ENCODE measurements around the gene TPP1.

The TPP1 gene

GRCh38 chr11:6603287-6604080 is 15.7 kb downstream of the TPP1 start, which contains the start of the genes ILK and RRP8:
Gene ILK, plus strand, starts transcription at chr11:6603774. Its CDS starts 498 bp downstream, at chr11:6604272.
Gene RRP8, minus strand, starts transcription at chr11:6603616. Its CDS starts 114 bp downstream, at chr11:6603502.
- Histone ChIP-seq H3K79me2 (ENCODE audit: insufficient read depth, low read depth) (peaks cover 67% of the 10 kb centered on the region), H3K36me3 (ENCODE audit: insufficient read depth) (no peaks in the 10 kb centered on the region; the same call in 1 of the 2 replicates), H4K20me1 (ENCODE audit: insufficient read depth) (no peaks in the 10 kb centered on the region), H3K9ac (peak within 1 kb of the TSS; percentile 84), H3K27me3 (ENCODE audit: insufficient read depth, low read depth) (no peaks in the 10 kb centered on the region), H3K4me2 (peak within 1 kb of the TSS; percentile 97), H2AFZ (ENCODE audit: low read depth) (peak within 1 kb of the TSS; percentile 95), H3K27ac (peak within 1 kb of the TSS; percentile 56), H3K4me1 (ENCODE audit: low read depth, poor library complexity, severe bottlenecking) (peaks cover 48% of the 10 kb centered on the region), H3K4me3 (IDR thresholded peaks at IDR 0.05; ENCODE audit: insufficient read depth, low read depth, low read length) (peak within 1 kb of the TSS; percentile 15)
- no peak for TF ChIP-seq CTCF (conservative IDR thresholded peaks at IDR 0.05; ENCODE audit: low read depth, low read length)

GRCh38 chr11:6602096-6602940 is 16.9 kb downstream of the TPP1 start:
- peak overlapping the region; percentile 11 for H3K4me3 ChIP-seq (IDR thresholded peaks at IDR 0.05; ENCODE audit: insufficient read depth, low read depth, low read length)
- no peaks in the 10 kb centered on the region for H3K27me3 ChIP-seq (ENCODE audit: insufficient read depth, low read depth)
- no peaks in the 10 kb centered on the region for H4K20me1 ChIP-seq (ENCODE audit: insufficient read depth)
- no peak overlapping the region for H3K27ac ChIP-seq
- H3K9ac ChIP-seq = peak overlapping the region; percentile 84; the same call in 1 of the 2 replicates
- no peaks in the 10 kb centered on the region; the same call in 1 of the 2 replicates for H3K36me3 ChIP-seq (ENCODE audit: insufficient read depth)
- no peak for TF ChIP-seq CTCF (conservative IDR thresholded peaks at IDR 0.05; ENCODE audit: low read depth, low read length)
- H3K4me2 ChIP-seq = peak overlapping the region; percentile 82
- no peak overlapping the region for H2AFZ ChIP-seq (ENCODE audit: low read depth)
- peaks cover 67% of the 10 kb centered on the region for H3K79me2 ChIP-seq (ENCODE audit: insufficient read depth, low read depth)
- H3K4me1 ChIP-seq (ENCODE audit: low read depth, poor library complexity, severe bottlenecking) = peaks cover 36% of the 10 kb centered on the region

GRCh38 chr11:6601041-6601461 is 18.2 kb downstream of the TPP1 start:
- H3K4me3 ChIP-seq (IDR thresholded peaks at IDR 0.05; ENCODE audit: insufficient read depth, low read depth, low read length) = no peak overlapping the region
- peaks cover 23% of the 10 kb centered on the region for H3K4me1 ChIP-seq (ENCODE audit: low read depth, poor library complexity, severe bottlenecking)
- no peak overlapping the region for H3K27ac ChIP-seq
- no peaks in the 10 kb centered on the region for H3K27me3 ChIP-seq (ENCODE audit: insufficient read depth, low read depth)
- H2AFZ ChIP-seq (ENCODE audit: low read depth) = no peak overlapping the region
- no peak for TF ChIP-seq CTCF (conservative IDR thresholded peaks at IDR 0.05; ENCODE audit: low read depth, low read length)
- H4K20me1 ChIP-seq (ENCODE audit: insufficient read depth) = no peaks in the 10 kb centered on the region
- H3K9ac ChIP-seq = no peak overlapping the region
- no peaks in the 10 kb centered on the region; the same call in 1 of the 2 replicates for H3K36me3 ChIP-seq (ENCODE audit: insufficient read depth)
- no peak overlapping the region for H3K4me2 ChIP-seq
- H3K79me2 ChIP-seq (ENCODE audit: insufficient read depth, low read depth) = peaks cover 62% of the 10 kb centered on the region

- no peaks in the 10 kb centered on the region; the same call in 1 of the 2 replicates for H3K36me3 ChIP-seq (ENCODE audit: insufficient read depth)
- TF ChIP-seq CTCF (conservative IDR thresholded peaks at IDR 0.05; ENCODE audit: low read depth, low read length) = no peak
- H3K4me2 ChIP-seq = no peak overlapping the region
- peaks cover 50% of the 10 kb centered on the region for H3K79me2 ChIP-seq (ENCODE audit: insufficient read depth, low read depth)
- H3K4me1 ChIP-seq (ENCODE audit: low read depth, poor library complexity, severe bottlenecking) = peaks cover 12% of the 10 kb centered on the region
- no peaks in the 10 kb centered on the region for H4K20me1 ChIP-seq (ENCODE audit: insufficient read depth)
- H3K27me3 ChIP-seq (ENCODE audit: insufficient read depth, low read depth) = no peaks in the 10 kb centered on the region
- H2AFZ ChIP-seq (ENCODE audit: low read depth) = no peak overlapping the region
- H3K4me3 ChIP-seq (IDR thresholded peaks at IDR 0.05; ENCODE audit: insufficient read depth, low read depth, low read length) = no peak overlapping the region
- no peak overlapping the region for H3K27ac ChIP-seq
- H3K9ac ChIP-seq = no peak overlapping the region
Measured at GRCh38 chr11:6599881-6600390, 19.3 kb downstream of the TPP1 start.
